ENCODE measurements around the gene SGCA. TPM values are rescaled to one million over a fixed set of nuclear protein-coding genes. Genes with fewer than 3 reads are reported as not detected.

SGCA gene
- total RNA-seq, 2 donors from 2014 or later = 1.3 TPM; not detected in 1

GRCh38 chr17:50213026-50214022 lies 47.5 kb downstream of the SGCA start:
- Histone ChIP-seq H3K27ac (no peak overlapping the region), H3K36me3 (replicated peaks in 1 of 2; ENCODE audit: insufficient read depth in 1 of 2, low read depth in 2 of 2) (no peaks in the 10 kb centered on the region), H3K27me3 (no peaks in the 10 kb centered on the region), H3K4me1 (peaks cover 2% of the 10 kb centered on the region), H3K9me3 (no peaks in the 10 kb centered on the region), H3K4me3 (no peak overlapping the region)
- WGBS, 2 donors = 61 to 70% methylated on average over 9 of the region's 9 CpGs
- DNase-seq = no peak
- TF ChIP-seq POLR2A (IDR thresholded peaks at IDR 0.05) (no peak), CTCF (IDR thresholded peaks at IDR 0.05) (no peak)
- ATAC-seq = no peak
- intact Hi-C loops (cut with DNase I) = no loop called here

GRCh38 chr17:50214976-50215760 lies 49.4 kb downstream of the SGCA start:
- no peak for ATAC-seq
- no peak for DNase-seq
- TF ChIP-seq CTCF (IDR thresholded peaks at IDR 0.05) (no peak), POLR2A (IDR thresholded peaks at IDR 0.05) (no peak)

GRCh38 chr17:50217591-50217990 lies 51.8 kb downstream of the SGCA start:
- H3K9me3 ChIP-seq = no peaks in the 10 kb centered on the region
- ATAC-seq (no peak), DNase-seq (no peak)
- TF ChIP-seq CTCF (IDR thresholded peaks at IDR 0.05) (no peak), POLR2A (IDR thresholded peaks at IDR 0.05) (no peak)
- intact Hi-C loops (cut with DNase I) = no loop called here
- H3K36me3 ChIP-seq (replicated peaks in 1 of 2; ENCODE audit: insufficient read depth in 1 of 2, low read depth in 2 of 2) = no peaks in the 10 kb centered on the region
- no peak overlapping the region for H3K27ac ChIP-seq
- peaks cover 6% of the 10 kb centered on the region for H3K4me1 ChIP-seq
- H3K27me3 ChIP-seq = no peaks in the 10 kb centered on the region
- 39 to 52% methylated on average over 3 of the region's 3 CpGs for whole genome bisulfite sequencing, 2 donors
- no peak overlapping the region for H3K4me3 ChIP-seq

More at GRCh38 chr17:50214976-50215760, 49.4 kb downstream of the SGCA start:
- Histone ChIP-seq H3K36me3 (replicated peaks in 1 of 2; ENCODE audit: insufficient read depth in 1 of 2, low read depth in 2 of 2) (no peaks in the 10 kb centered on the region), H3K27me3 (no peaks in the 10 kb centered on the region), H3K9me3 (no peaks in the 10 kb centered on the region), H3K4me3 (no peak overlapping the region), H3K4me1 (peaks cover 6% of the 10 kb centered on the region), H3K27ac (peak overlapping the region in 1 of 4 donors; percentile 18)
- 63 to 64% methylated on average over 8 of the region's 8 CpGs for whole genome bisulfite sequencing, 2 donors
- intact Hi-C loops (cut with DNase I) = no loop called here

GRCh38 chr17:50218071-50218759 lies 52.4 kb downstream of the SGCA start:
- H3K36me3 ChIP-seq (replicated peaks in 1 of 2; ENCODE audit: insufficient read depth in 1 of 2, low read depth in 2 of 2) = no peaks in the 10 kb centered on the region
- H3K27ac ChIP-seq = peak overlapping the region in 2 of 4 donors; percentile 13 to 17
- intact Hi-C loops (cut with DNase I) = no loop called here
- TF ChIP-seq CTCF (IDR thresholded peaks at IDR 0.05) (no peak), POLR2A (IDR thresholded peaks at IDR 0.05) (no peak)
- ATAC-seq (no peak), DNase-seq (no peak)
- WGBS, 2 donors = 47 to 49% methylated on average over 3 of the region's 3 CpGs
- peaks cover 6% of the 10 kb centered on the region for H3K4me1 ChIP-seq
- no peak overlapping the region for H3K4me3 ChIP-seq
- H3K9me3 ChIP-seq = no peaks in the 10 kb centered on the region
- no peaks in the 10 kb centered on the region for H3K27me3 ChIP-seq

Measured in body of pancreas (tissue), 4 donors.